ENCODE measurements around the gene SNAPIN.
"Not testable (repeated sequence)": the region's sequence is repeated elsewhere in the genome, so short reads cannot be mapped to it uniquely, and the experiment has no call there.

The SNAPIN gene

GRCh38 chr1:153627715-153628626 is 30.5 kb upstream of the SNAPIN start, which contains the start of gene S100A1:
Gene S100A1 (plus strand): TSS chr1:153628434. CDS start chr1:153630522, 2,088 bp downstream.
- DNase-seq = no peak

DNA sequence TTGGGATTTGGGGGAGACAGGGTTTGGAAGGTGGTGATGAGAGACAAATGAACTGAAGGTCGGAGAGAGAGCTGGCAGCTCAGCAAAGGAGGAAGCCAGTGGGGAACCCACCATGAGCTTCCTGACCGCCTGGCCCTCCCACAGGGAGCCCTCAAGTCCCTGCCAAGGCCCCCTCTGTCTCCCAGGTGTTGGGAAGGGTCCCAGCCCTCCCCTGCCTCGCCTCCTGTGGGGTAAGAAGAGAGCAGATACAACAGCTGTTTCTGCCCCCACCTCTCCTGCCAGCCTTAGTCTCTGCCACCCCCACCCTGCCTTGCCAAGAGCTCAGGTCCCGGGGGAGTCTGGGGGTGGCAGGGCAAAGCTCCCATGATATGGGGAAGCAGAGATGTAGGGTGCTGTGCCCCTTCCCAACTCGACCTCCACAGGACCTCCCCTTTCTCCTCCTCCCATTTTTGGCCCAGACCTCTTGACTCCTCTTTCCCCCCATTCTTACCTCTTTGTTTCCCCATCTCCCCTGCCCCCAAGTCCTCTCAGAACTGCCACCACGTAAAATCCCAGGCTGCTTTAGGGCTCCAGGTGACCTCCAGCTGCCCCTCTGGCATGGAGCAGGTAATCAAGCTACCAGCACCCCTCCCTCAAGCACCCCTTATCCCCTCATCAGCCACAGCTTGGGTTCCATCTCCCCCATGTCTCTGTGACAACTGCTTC is 29.7 kb upstream of the SNAPIN start:
- DNase-seq = no peak

DNA sequence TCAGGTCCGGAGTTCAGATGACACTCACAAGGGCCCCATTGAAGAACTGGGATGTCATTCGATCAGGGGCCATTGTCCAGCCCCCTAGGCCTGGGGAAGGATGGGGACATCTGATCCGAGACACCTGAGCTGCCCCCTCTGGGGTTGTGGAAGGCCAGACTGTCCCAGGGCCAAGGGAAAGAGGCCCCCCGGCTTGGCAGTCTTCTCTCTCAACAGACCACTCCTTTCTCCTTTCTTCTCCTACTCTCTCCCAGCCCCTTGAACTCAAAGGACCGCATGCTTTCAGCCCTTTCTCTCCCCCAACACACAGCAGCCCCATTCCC is 29.2 kb upstream of the SNAPIN start:
- no peak for DNase-seq

- no peak for DNase-seq
Measured at GRCh38 chr1:153629971-153630370, 28.5 kb upstream of the SNAPIN start.

DNA sequence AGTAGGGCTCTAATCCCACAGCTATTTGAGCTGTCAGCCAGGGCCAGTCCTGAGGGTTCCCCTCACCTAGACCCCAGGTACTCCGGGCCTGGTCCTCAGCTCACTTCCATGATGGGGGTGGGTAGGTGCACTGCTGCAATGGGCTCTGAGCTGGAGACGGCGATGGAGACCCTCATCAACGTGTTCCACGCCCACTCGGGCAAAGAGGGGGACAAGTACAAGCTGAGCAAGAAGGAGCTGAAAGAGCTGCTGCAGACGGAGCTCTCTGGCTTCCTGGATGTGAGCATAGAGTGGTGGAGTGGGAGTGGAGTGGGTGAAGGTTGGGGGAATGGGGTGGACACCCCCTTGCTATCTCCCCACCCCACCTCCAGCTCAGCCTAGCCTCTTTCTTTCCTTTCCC is 28.1 kb upstream of the SNAPIN start:
- DNase-seq = no peak

- no peak for DNase-seq
Measured at GRCh38 chr1:153631047-153632022, 27.2 kb upstream of the SNAPIN start.

DNA sequence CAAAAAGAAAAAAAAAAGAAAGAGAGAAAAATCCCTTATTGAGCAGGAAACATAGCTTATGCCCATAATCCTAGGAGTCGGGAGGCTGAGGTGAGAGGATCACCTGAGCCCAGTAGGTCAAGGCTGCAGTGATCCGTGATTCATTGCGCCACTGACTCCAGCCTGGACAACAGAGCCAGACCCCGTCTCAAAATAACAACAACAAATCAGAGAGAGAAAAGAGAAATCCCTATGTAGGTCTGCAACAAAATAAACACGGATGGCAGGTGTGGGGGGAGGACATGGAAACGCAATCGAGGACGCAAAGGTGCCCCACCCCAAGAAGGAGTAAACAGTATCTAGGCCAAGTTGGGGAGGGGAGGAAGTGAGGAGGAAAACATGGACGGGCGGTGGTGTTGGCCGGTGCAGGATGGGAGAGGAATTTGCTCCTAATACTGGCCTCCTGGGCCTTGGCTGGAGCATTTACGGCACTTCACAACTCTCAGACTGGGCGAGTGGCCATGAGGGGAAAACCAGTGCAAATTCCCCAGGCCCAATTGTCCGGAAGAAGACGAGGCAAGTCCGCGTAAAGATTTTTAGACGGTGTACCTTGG is 25.2 kb upstream of the SNAPIN start:
- DNase-seq = no peak

DNA sequence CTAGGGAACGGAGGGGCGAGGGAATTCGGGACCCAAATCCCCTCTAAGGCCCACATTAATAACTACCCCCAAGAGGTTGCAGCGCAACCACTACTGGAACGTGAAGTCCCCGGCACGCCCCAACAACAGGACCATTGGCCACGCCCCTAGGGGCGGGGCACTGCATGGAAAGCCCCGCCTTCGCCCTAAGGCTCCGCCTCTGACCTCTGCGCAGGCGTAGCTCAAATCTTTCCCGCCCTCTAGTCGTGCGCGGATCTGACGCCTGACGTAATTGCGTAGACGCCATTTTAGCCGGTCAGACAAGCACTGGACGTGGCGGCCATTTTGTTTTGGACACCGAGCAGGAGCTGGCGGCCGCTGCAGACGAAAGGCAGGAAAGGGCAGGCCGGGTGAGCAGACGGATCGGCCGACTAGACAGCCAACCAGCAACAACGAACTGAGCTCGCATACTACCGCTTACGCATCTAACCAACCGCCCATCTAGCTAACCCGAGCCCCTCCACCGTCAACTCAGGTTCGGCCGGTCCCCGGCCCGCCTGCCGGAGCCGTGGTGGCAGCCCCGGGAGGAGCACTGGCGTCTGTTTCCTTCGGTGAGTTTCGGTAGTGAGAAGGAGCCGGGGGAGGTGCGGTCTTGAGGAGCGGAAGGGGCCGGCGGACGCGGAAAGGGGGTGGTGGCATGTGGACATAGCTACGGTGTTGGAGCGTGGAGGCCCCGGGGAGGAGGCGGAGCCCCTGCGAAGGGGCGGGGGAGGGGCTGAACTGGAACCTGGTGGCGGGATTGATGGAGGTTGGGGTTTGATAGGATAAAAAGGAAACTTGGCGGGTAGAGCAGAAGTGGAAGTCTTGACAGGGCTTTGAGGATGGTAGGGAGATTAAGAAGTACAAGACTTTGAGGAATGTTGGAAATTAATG is 24.5 kb upstream of the SNAPIN start, which contains the start of gene CHTOP:
CHTOP (plus strand) TSS at position 313 of the 912 bp plus-strand sequence. CDS start 2,523 bp downstream, outside the sequence.
- DNase-seq = peak; percentile 99

- no peak for DNase-seq
Measured at GRCh38 chr1:153635872-153636271, 22.6 kb upstream of the SNAPIN start.

DNA sequence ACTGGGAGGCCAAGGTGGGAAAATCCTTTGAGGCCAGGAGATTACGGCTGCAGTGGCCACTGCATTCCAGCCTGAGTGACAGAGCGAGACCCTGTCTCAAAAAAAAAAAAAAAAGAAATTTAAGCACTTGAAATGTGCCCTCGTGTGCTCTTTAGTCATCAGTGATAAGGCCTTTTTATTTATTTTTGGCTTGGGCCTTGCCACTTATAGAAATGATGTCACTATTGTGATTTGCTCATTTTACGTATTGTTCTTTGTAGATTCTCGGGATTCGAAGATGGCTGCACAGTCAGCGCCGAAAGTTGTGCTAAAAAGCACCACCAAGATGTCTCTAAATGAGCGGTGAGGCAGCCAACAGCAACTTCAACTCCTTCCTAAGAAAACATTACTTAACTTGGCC is 22.2 kb upstream of the SNAPIN start:
- DNase-seq = no peak

GRCh38 chr1:153638261-153638660 is 20.2 kb upstream of the SNAPIN start:
- no peak for DNase-seq

DNA sequence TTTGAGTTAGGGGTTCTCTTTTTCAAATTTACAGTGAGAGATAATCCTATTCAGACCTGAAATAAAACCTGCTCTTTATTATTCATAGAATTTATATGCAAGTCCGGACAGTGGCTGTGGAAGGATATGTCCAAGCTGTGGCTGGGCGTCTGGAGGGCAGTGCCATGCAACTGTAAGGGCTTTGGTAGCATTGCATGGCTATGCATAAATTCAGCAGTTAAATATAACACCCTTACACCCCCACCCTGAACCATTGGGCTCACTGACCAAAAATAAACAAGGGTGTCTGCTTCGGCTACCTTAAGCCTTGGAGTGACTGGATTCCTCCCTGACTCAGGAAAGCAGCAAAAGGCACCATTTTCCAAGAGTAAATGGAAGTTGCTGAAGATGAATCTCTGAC is 19.2 kb upstream of the SNAPIN start:
- no peak for DNase-seq

DNA sequence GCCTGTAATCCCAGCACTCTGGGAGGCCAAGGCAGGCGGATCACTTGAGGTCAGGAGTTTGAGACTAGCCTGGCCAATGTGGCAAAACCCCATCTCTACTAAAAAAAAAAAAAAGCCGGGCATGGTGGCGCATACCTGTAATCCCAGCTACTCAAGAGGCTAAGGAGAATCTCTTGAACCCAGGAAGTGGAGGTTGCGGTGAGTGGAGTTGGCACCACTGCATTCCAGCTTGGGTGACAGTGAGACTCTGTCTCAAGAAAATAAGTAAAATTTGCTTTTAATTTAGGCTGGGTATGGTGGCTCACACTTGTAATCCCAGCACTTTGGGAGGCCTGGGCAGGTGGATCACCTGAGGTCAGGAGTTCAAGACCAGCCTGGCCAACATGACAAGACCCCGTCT is 18.3 kb upstream of the SNAPIN start:
- DNase-seq = not testable (repeated sequence)

- DNase-seq = no peak
Measured at GRCh38 chr1:153640861-153641260, 17.6 kb upstream of the SNAPIN start.

DNA sequence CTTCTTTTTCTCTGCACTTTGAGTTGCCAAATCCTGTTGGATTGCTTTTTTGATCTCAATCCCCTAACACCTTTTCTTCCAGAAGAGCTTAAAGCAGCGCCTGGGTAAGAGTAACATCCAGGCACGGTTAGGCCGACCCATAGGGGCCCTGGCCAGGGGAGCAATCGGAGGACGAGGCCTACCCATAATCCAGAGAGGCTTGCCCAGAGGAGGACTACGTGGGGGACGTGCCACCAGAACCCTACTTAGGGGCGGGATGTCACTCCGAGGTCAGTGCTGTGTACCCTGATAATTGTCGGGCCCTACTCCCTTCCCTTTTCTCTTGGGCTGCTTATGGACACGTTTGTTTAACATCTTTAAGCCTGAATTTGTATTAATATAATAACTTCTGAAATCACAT is 16.3 kb upstream of the SNAPIN start:
- no peak for DNase-seq

- no peak for DNase-seq
Measured at GRCh38 chr1:153643100-153643499, 15.4 kb upstream of the SNAPIN start.

- DNase-seq = no peak
Measured at GRCh38 chr1:153643816-153644215, 14.7 kb upstream of the SNAPIN start.

DNA sequence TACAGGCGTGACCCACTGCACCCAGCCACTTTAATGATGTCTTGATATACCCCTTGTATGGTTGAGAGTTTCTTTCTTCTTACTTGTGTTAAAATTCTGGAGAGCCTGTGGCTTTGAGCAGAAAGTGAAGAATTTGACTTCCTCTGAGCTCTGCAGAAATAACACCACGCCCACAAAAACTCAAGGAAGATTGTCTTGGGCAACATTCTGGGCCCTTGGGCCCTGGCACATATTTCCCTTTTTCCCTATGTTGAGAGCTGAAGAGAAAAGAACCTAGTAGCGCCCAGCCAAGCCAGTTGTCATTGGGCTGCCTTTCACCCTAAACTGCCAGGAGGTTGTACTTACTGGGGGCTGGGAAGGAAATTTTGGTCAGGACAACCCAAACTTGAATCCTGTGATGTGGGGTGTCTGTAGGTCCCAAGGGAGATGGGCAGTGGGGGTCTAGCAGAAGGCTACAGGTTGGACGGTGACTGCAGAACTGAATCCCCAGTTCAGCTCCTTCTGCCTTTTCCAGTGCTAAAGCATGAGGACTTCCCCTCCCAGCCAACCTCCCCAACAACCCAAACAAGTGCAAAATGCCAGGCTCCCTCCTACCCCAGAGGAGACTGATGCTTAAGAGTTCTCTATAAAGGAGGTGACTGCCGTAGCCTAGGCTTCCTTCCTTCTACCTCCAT is 11.7 kb upstream of the SNAPIN start:
- DNase-seq = no peak

GRCh38 chr1:153647346-153647714 is 11.2 kb upstream of the SNAPIN start:
- no peak for DNase-seq

GRCh38 chr1:153648000-153648643 is 10.4 kb upstream of the SNAPIN start:
- no peak for DNase-seq

All from stimulated activated CD8-positive, alpha-beta memory T cell treated with anti-CD3 and anti-CD28 coated beads, Interleukin-4, amount 100 ng/mL, for 48 hours (primary cell).